Right lobe of liver (tissue), 4 donors: ENCODE measurements around the gene ITSN1.

Source experiments
- POLR2A ChIP-seq: fragments of 450-650 bp; IDR thresholded peaks from one replicate; pipeline ENCODE4 v1.6.1; 2017; ENCODE audit warnings: antibody characterized with exemption, mild to moderate bottlenecking
- TF ChIP-seq, protein P1 (sequence below), 4 donors: fragments of 200-600 bp in 3 of 4; fragments of 450-650 bp in 1 of 4; IDR thresholded peaks; one replicate each; pipeline versions ENCODE4 v1.5.1 to v1.8.0; 2016 to 2022; ENCODE audit warnings: antibody characterized with exemption in 4 of 4, mild to moderate bottlenecking in 2 of 4
- donor health status: DM: no; HTN: no; CAD: no.
- donor health status: DM: no; HTN: no; CAD: no.
- donor health status: DM: no; HTN: yes; CAD: no.

GRCh38 chr21:33866826-33867225 is 224.5 kb downstream of the ITSN1 start:
- TF ChIP-seq, protein P1, sequence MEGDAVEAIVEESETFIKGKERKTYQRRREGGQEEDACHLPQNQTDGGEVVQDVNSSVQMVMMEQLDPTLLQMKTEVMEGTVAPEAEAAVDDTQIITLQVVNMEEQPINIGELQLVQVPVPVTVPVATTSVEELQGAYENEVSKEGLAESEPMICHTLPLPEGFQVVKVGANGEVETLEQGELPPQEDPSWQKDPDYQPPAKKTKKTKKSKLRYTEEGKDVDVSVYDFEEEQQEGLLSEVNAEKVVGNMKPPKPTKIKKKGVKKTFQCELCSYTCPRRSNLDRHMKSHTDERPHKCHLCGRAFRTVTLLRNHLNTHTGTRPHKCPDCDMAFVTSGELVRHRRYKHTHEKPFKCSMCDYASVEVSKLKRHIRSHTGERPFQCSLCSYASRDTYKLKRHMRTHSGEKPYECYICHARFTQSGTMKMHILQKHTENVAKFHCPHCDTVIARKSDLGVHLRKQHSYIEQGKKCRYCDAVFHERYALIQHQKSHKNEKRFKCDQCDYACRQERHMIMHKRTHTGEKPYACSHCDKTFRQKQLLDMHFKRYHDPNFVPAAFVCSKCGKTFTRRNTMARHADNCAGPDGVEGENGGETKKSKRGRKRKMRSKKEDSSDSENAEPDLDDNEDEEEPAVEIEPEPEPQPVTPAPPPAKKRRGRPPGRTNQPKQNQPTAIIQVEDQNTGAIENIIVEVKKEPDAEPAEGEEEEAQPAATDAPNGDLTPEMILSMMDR (IDR thresholded peaks at IDR 0.05): no peak
- TF ChIP-seq POLR2A: no peak
